Left forelimb (tissue), 1 donor: ENCODE measurements around the gene SEMA3D.

Experiments
- DNase-seq: peaks from one replicate; pipeline ENCODE4 v3.0.0-alpha.2; 2018; ENCODE audit warnings: low spot score

Gene SEMA3D

DNA sequence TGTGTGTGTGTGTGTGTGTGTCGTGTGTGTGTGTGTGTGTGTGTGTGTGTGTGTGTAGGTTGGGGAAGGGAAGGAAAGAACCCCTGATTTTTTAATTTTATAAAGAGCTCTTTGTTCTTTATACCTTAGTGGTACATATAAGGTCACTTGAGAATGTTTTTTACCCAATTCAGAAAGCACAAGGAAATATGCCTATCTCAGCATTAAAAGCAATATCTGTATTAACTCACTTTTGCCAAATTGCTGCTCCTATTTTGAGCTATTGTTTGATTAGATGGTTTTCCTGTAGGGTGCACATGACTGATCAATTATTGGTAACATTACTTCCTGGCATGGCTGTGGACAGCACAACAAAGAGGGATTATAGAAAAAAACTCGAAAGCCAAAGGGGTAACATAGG, 60.5 kb downstream of the SEMA3D start:
- DNase-seq: no peak

DNA sequence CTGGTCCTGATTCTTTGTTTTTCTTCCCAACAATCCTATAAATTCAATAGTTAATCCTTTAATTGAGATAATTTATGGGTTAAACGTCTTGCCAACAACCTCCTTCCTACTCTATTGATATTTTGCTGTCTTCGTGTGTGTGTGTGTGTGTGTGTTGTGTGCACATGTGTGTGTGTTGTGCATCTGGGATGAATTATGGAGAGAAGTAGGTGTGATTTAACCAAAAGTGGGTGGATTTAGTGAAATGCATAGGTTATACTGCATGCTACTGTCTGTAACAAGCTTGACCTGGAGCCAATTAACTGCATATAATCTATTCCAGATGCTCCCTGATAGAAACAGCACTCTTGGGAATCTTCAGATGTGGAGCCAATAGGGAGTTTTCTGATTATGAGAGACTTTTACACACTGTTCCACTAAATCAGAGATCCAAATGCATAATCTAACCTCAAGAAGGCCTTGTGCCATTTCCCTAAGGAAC, 61.2 kb downstream of the SEMA3D start:
- no peak for DNase-seq

DNA sequence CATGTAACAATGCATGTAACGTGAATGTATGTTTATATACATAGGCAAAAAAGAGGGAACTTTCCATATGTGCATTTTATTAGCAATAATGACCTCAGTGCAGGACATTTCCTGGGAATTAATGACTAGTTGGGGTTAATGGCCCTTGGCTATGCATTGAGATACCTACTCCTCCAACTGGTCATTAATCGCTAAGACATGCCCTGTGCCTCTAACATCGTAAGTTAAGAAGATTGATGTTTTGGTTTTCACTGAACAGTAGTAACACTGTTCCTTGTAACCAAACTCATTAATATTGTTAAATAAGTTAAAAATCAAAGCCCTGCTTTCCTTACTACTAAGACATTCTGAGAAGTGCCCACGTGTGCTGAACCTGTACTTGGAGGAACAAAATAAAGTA, 61.7 kb downstream of the SEMA3D start:
- DNase-seq: no peak

DNA sequence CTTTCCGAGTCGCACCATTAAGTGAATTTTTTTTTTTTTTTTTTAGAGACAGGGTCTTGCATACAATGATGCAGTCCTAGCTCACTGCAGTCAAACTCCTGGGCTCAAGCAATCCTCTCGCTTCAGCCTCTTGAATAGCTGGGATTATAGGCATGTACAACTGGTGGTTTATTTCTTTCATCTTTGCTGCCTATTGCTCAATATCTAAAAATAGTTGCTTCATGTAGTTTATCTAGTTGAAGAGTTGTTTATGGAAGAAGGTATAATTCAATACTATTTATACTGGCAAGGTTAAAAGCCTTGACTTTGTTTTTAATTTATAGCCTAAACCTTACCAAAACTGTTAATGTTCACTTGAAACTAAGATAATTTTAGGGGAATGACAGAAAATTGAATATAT, 66.9 kb downstream of the SEMA3D start:
- DNase-seq: no peak

DNA sequence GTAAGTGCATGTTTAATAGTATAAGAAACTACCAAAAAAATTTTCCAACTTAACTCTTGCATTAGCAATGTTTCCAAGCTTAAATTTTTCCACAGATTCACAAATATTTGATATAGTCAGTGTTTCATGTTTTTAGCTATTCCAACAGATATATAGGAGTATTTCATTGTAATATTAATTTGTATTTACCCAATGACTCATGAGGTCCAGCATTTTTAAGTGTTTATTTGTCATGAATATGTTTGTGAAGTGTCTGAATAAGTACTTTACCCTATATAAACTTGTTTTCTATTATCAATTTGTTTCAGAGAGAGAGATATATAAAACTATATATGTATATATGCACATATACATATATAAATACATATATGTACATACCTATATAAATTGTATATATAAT, 71.0 kb downstream of the SEMA3D start:
- no peak for DNase-seq

DNA sequence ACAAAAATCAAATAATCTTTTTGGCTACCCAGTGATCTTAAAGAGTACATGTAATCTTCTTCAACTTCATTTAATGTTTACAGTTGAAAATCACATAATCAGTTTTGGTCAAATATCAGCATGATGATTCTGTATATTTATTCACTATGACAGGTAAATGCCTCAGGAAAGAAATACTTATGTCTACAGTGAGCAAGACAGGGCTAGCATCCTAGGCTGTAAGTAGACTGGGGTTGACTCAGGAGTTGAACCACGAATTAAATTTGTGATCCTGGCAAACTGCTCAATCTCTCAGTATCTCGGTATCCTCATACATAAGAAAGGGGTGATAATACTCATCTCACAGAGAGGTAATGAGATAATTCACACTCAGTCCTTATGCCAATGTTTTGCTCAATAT, 71.8 kb downstream of the SEMA3D start:
- no peak for DNase-seq

DNA sequence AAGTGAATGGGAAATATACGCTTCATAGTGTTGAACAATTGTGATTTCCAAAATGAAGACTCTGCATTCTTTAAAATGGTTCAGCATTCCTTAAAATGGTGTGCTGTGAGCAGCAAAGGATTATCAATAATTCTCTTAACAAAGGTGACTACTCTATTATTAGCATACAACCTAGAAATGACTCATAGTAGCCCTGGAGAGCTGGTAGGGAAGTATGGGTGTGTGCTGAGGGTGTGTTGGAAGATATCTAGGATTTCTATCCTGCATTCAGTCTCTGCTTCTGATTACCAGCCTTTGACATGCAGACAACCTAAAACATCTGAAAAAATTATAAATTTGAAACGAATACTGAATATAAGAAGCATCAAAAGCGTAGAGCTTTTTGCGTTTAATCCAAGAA, 72.5 kb downstream of the SEMA3D start:
- no peak for DNase-seq

DNA sequence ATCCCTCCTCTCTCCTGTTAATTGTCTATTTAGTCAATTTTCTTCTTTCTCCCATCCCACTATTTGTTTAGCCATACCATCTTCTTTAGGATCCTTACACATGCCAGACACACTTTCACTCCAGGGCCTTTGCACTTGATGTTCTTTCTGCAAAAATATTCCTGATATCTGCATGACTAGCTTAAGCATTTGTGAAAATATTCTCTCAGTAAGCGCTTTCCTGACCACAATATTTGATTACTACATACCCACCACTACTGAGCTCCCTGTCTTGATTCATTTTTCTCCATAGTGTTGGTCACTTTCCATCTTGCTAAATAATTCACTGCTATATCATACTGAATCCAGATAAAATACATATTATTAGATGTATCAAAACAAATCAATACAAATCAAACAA, 75.1 kb downstream of the SEMA3D start:
- no peak for DNase-seq

DNA sequence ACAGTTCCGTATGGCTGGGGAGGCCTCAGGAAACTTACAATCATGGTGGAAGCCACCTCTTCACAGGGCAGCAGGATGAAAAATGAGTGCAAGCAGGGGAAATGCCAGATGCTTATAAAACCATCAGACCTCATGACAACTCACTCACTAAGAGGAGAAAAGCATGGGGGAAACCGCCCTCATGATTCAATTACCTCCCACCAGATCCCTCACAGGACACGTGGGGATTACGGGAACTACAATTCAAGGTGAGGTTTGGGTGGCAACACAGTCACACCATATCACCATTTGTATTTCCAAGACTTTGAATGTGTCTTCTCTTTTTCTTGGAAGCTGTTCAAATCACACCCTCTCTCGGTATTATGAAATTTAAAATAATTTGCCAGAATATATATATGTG, 80.1 kb downstream of the SEMA3D start:
- DNase-seq: no peak

DNA sequence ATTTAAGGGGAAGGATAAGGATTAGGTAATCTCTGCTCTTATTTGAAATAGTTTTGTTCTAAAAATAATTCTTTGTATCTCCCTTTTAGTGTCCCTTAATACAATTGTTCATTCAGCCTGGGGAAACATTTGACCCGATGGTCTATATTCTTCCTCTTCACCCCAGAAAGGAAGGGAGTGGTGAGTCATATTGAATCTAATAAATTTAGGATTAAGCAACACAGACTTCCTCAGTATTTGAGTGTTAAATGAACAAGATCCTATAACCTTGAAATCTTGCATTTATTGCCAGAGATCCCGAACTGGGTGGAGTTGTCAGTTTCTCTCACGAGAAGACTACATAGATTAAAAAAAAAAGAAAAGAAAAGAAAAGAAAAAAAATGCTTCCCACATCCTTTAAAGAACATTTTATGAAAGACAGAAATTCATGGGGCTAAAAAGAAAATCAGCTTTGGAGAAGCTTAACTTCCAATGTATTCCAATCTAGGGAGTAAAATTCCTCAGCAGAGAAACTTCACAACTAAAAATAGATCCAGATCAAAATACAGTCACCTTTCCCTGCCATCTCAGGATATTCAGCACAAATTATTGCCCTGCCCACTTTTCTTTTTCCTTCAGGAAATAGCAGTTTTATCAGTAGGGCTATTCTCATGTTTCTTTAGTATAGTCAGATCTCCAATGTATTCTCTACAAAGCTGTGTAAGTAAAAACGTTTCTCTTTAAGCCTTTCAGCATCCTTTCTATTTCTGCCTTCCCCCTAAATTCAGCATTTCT, 82.2 kb downstream of the SEMA3D start:
- DNase-seq: no peak

DNA sequence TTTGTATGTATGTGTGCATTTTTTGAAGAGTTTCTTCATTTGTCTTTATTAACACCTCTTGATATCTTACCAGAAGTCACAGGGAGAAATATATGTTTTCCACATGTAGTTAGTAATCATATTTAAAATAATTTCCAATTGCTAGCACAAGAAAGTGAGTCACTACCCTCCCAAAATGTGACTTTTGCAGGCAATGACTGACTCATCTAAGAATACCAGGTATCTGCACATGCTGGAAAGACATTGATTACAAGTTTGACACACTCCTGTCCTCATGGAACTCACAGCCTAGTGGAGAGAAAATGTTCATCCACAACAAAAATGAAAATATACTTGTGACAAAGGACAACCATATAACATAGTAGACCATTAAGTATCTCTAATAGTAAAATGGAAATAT, 82.9 kb downstream of the SEMA3D start:
- no peak for DNase-seq

DNA sequence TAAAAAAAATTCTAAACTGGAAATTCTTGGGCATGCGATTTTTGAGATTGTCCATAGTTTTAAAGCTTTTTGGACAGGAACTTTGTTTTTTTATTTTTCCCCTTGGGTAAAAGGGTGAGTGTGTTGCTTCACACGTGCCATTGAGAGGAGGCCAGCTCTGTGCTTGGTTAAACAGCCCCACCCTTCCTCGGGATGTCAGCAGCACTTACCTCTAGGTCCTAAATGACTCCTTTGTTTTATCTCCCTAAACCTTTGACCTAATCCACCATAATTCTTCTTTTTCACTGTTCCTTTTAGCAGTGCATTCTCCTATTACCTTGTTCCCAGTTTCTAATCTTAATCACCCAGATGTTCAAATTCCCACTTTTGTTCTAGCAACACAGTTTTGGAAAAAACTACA, 83.5 kb downstream of the SEMA3D start:
- DNase-seq: no peak

DNA sequence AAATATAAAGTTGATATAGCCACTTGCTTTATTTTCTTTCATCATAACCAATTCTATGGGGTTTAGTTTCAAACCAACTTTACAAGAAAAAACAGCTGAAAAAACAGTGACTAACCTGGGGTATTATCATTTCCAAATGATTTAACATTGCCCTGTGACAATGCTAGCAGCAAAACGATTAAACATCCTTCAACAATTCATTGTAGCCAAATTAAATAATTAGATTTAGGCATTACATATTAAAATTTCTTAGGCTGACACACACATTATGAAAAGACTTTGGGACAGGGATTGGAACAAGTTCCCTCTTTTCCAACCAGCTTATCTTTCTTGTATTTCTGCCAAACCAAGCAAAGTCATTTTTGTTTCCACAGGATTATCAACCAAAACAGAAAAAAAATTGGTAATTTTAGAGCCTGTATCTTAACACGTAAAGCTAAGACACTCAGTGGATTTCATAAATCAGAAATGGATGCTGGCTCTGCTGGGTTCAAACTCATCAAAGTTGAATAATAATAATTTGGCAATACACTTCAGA, 84.0 kb downstream of the SEMA3D start:
- DNase-seq: no peak

DNA sequence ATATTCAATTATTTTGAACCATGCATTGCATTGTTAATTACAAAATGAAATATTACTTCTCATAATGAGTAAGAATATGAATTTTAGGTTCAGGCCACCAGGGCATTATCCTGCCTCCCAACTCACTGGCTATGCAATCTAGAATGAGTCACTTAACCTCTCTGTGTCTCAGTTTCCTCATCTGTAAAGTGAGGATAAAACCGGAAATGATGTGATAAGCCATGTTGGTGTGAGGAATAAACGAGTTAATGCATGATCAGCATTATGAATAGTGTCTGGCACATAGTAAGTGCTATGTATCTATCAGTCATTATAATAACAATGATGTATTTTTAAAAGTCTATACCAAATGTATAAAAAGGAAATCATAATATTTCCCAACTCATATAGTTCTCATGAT, 85.5 kb downstream of the SEMA3D start:
- DNase-seq: no peak

DNA sequence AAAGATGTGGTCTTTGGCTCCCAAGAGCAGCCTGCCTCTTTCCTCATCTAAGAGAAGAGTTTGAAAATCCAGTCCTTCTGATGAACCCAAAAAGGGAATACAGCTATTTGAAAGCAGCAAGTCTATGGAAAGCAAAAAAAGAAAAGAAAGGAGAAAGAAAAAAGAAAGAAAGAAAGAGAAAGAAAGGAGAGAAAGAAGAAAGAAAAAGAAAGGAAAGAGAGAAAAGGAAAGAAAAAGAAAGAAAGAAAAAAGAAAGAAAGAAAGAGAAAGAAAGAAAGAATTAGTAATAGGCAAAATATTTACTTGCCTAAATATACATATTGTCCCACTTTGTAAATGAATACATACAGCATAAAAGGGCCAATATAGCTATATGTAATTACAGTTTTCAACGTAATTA, 89.0 kb downstream of the SEMA3D start:
- no peak for DNase-seq

DNA sequence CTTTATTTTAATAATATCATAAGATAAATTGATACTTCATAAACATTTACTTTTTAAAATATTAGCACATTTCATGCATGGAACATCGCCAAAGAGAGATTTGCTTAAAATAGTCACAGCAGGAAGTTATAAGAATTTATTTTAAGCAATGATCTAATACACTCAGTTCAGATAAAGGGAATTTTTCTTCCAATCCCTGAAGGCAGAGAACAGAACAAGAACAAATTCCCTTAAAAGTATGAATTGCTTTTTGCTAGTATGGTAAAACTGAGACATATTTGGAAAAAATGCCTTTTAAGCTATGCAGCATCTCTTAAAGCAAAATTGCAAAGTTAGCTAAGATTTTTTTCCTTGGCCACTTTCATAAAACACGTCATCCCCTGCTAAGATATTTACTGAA, 91.0 kb downstream of the SEMA3D start:
- DNase-seq: no peak

DNA sequence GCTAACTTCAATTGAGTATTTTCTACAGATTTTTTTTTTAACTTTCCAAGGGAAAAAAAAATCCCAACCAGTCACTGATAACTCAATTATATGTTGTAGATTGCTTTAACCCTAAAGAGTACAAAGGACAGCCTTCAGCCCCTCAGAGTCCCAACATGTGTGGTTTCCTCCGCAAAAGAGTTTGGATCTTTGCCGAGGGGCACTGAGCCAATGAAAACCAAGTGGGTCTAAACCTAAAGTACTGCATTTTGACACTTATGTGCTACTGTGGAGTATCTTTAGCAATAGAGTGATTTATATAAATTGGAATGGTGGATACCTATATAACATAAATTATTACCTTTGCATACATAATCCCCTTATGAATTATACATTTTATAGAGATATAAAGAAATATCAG, 91.5 kb downstream of the SEMA3D start:
- no peak for DNase-seq

DNA sequence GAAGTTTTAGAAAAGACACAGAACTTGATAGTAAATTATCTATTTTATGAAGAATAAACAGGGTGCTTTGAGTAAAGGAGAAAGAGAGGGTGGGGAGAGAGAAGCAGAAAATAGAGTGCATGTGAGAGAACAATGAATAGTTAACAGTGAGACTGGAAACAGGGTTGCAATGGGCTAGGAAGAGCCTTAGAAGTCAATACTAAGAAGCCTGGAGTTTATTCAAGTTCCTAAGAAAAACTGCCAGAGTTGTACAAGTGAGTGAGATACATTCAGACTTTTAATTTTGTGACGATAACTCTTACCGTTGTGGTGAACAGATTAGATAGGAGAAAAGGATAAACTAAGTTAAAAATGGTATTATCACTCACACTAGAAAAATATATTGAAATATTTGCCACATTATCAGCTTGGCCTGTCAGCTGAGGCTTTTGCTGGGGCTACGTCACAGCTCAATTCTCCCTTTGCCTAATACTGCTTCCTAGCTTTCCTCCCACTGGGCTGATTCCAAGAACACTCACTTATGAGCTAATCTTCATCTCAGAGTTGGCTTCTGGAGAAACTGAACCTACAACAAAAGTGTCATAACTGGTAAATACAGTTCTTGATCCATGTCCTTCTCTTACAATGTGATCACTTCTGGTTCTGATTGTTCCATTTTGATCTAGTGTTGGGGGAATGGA, 92.7 kb downstream of the SEMA3D start:
- no peak for DNase-seq

DNA sequence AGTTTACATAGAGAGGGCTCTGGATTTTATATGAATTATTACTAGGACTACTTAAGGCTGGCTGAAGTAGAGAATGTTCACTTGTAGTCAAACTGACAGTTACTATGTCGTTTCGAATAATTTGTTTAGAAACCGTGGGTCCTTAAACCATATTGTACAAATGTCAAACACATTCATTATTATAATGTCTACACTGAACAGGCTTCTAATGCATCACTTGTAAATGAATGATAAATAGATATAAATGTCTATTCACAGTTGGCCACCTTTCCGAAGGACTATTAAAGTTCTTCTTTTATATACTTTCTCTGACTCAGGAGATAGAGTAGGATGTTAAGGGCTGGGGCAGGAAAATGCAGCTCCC, 95.3 kb downstream of the SEMA3D start:
- DNase-seq: no peak

DNA sequence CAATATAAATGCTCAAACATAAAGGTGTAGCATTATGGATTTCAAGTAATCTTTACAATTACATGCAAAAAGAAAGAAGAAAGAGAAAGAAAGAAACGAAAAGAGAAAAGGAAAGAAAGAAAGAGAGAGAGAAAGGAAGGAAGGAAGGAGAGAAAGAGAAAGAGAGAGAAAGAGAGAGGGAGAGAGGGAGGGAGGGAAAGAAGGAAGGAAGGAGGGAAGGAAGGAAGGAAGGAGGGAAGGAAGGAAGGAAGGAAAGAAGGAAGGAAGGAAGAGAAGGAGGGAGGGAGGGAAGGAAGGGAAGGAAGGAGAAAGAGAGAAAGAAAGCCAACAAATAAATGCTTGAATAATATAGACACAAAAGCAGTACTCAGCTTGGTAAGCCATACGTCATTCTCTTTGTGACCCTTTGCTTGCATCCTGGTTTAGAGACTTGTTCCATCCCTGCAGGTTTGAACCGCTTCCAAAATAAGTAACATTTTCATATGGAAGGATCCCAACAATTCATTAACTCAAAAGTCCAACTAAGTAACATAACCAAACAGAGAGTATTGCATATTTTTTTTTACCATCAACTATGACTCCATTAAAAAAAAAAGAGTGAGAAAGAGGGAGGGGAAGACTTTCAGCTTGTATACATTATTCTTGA, 95.8 kb downstream of the SEMA3D start:
- DNase-seq: no peak

DNA sequence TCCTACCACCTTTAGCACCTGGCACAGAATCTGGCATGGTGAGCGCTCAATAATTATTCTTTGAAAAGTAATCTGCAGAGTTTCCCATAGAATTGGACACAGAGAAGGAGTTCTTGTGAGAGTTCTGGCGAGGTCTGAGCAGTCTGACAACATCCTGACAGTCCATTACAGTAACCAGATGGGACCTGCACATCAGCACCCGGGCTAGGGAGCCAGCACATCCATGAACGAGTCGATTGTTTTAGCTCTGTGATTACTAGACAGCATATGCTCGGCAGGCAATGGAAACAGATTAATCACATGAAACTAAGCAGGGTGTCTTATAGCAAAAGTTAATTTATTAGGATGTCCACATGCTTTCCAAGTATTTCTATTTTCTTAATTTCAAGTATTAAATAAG, 96.7 kb downstream of the SEMA3D start:
- no peak for DNase-seq

DNA sequence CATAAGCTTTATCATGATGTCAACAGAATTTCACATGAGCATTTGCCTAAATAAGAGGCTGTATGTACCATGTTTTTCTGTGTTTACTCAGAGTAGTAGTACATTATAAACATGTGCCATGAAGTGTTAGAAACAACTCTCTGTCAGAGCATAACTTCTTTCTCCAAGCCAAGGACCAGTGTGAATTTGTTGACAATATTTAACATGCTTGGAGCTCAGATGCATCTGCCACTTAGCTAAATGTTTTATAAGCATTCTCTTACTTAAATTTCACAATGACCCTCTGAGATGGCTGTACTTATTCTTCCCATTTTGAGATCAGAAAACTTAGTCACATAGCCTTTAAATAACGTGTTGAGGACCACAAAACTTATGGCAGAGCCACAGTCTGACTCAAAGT, 105.0 kb downstream of the SEMA3D start:
- DNase-seq: no peak

DNA sequence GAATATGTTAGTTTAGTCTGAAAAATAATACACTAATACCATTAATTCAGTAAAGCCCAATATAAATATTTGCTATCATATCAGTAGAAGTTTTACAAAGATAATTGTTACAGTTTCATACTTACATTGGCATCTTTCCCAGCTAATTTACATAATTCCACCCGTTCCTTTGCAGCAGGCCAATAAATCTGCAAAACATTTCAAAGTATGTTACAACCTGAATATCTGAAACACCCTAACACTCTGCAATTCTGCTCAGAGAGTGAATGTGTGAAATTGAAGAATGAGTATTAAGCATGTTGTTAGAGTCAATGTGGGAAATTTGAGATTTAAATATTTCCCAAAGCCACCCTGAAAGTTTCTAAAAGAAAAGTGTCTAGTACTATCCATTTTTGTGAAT, 105.5 kb downstream of the SEMA3D start:
- DNase-seq: no peak
